SK-N-DZ (cell line): ENCODE data around the gene TSHR.
"Not testable (repeated sequence)": the region's sequence is repeated elsewhere in the genome, so short reads cannot be mapped to it uniquely, and the experiment has no call there.

Experiments
- DNase-seq: peaks from one replicate; pipeline ENCODE4 v3.0.0-alpha.2; 2015; ENCODE audit warnings: low spot score

TSHR gene

DNA sequence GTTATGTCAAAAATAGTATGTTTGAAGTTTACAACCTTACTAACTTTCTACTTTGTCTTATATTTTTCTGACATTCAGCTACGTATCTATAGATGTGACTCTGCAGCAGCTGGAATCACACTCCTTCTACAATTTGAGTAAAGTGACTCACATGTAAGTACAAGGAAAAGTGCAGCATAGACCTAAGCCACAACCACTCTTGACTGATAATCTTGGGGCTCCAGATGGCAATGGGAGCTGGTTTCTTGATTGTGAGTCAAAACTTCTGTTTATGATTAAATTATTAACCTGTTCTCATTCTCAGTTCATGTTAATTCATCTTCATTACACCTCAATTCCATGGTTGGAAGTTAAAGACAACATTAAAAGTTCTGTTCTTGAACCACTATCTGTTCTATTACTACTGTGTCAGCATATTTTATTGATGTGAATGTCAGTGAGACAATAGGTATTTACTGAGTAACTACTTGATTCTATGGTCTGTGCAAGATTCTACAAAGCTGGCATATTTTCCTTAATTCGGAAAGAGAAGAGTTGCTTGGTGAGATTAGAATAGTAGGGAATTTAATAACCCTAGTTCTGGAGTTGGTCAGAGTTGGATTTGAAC, 112.9 kb downstream of the TSHR start:
- no peak for DNase-seq

GRCh38 chr14:81070511-81070910, 115.1 kb downstream of the TSHR start:
- DNase-seq = no peak

DNA sequence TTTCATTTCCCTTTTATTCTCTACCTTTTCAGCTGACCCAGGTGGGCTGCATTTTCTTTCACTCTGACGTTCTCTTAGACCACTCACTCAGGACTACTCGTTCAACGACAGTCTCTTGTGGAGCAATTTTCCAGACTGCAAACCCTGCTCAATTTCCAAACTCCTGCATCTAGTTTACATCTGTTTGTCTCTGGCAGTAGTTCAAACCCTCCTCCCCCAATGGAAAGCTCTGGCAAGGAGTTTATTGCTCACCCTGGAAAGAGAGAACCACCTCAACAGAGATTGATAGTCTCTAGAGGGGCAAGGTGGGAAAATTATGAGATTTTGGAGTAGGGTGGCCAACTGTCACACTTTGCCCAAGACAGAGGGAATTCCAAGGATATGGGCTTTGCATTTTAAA, 130.2 kb downstream of the TSHR start:
- no peak for DNase-seq

GRCh38 chr14:81087230-81087629, 131.8 kb downstream of the TSHR start:
- no peak for DNase-seq

DNA sequence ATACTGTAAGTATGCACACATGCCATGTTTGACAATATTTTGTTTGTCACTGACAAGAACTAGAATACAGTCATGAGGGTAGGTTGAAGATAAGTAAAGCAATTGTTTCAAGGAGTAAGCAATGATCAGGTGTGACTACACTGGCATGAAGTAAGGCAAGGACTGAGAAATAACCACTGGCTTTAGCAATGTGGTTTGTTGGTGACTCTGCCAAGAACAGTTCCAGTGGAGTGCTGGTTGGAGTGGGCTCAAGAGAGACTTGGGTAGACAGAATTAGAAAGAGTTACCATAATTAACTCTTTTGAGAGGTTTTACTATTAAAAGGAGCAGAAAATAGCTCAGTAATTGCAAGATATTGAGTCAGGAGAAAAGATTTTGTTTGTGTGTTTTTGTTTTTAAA, 135.7 kb downstream of the TSHR start:
- DNase-seq = no peak

- DNase-seq = no peak
These were observed 136.2 kb downstream of the TSHR start for GRCh38 chr14:81091660-81092059.

DNA sequence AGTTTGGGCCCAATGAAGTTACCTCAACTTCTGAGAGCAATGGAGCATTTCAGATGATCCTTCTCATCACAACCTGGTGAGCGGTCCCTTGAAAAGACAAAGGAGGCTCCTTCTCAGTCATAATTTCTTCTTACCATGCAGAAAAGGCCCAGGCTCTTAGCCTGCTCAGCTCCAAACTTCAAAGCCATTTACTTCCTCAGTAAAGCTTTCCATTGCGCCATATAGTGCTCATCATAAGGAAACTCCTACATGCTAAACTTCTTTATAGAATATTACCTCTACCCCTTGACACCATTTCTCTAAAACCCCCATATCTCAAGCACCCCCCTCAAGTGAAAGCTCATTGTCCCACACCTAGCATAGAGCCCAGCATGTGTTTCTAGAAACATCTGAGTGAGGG, 138.2 kb downstream of the TSHR start:
- DNase-seq = no peak

GRCh38 chr14:81095539-81095938, 140.1 kb downstream of the TSHR start:
- no peak for DNase-seq

DNA sequence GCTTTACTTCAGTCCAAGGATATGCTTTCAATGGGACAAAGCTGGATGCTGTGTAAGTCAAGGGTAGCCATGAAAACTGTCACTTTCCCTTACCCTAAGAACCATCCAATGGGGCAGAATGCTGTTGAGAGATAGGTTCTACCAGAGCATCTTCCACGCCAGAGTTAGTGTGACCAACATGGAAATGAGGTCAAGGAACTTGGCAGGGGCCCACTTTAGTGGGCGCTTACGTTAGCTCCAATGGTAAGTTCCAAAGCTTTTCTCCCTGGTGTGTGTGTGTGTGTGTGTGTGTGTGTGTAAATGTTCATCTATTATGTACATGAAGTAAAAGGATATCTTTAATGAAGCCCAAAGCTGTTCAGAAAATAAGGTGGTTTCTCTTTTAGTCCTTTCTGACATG, 141.2 kb downstream of the TSHR start:
- DNase-seq = no peak

DNA sequence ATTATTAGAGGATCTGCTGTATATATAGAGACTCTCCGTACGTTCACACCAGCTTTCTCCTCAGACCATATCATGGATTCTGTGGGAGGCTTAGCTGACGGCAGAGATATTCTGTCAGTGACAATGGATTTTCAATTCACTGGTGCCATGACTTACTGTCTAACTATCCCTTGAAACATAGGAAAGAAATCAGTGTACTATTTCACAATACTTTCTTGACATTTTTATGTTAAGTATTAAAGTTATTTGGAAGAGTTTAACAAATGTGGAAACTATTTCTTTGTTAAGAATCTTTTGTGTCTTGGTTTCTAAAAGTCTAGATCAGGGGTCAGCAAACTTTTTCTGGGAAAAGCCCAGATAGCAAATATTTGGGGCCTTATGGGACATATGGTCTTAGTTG, 146.8 kb downstream of the TSHR start:
- no peak for DNase-seq

- DNase-seq = no peak
These were observed 148.0 kb downstream of the TSHR start for GRCh38 chr14:81103443-81103842.

DNA sequence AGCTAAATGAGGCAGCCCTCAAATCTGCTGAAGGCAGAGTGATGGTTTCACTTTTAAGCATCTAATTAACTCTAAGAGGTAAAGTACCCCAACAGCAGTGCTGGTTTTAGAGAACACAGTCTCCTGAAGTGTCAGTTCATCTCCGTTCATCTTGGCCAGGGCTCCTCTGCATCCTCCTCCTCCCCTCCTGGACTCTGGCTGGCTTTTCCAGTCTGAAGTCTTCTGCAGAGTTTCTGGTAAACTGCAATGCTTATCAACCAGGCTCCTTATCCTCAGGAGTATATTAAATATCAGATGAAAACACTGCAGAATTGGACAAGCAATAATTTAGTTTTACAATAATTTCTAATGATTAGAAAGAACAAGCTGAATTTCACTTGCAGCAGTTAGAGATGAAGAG, 150.0 kb downstream of the TSHR start:
- DNase-seq = no peak

DNA sequence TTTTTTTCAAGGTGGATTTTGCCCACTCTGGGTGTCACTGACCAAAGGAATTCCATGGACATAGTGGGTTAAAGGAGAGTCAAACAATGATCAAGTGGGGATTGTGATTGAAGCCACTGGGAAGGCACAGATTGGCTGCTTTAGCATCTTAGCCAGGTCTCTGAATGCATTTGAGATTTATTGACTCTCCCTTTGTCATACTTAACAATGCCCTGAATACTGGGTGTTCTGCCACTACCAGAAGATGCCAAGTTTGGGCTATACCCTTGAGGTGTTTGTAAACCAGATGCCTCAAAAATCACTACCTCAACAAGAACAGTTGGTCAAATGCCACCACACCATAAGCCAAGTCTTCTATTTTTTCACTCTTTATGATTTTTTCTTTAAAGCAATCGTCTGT, 150.5 kb downstream of the TSHR start:
- no peak for DNase-seq

DNA sequence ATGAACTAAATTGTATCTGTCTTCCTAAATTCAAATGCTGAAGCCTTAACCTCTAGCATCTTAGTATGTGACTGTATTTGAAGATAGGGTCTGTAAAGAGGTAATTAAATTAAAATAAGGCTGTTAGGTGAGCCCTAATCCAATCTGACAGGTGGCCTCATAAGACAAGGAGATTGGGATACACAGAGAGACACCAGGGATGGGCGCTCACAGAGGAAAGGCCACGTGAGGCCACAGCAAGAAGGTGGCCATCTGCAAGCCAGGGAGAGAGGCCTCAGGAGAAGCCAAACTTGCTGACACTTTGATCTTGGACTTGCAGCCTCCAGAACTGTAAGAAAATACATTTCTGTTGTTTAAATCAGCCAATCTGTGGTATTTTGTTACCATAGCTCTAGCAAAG, 154.8 kb downstream of the TSHR start:
- DNase-seq = peak; percentile 91

DNA sequence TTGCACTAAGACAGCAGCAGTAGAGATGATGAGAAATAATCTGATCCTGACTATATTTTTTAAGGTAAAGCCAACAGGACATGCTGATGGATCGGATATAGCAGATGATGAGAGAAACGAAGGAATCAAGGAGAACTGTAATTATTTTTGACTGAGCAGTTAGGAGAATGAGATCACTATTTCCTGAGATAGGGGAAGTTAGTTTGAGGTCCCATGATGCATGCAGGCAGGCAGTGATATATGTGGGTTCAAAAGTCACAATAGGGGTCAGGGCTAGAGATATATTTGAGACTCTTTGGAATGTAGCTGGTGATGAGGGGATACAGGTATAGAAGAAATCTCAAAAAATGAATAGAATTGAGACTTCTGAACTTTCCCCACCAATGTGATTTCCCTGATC, 157.8 kb downstream of the TSHR start:
- no peak for DNase-seq

DNA sequence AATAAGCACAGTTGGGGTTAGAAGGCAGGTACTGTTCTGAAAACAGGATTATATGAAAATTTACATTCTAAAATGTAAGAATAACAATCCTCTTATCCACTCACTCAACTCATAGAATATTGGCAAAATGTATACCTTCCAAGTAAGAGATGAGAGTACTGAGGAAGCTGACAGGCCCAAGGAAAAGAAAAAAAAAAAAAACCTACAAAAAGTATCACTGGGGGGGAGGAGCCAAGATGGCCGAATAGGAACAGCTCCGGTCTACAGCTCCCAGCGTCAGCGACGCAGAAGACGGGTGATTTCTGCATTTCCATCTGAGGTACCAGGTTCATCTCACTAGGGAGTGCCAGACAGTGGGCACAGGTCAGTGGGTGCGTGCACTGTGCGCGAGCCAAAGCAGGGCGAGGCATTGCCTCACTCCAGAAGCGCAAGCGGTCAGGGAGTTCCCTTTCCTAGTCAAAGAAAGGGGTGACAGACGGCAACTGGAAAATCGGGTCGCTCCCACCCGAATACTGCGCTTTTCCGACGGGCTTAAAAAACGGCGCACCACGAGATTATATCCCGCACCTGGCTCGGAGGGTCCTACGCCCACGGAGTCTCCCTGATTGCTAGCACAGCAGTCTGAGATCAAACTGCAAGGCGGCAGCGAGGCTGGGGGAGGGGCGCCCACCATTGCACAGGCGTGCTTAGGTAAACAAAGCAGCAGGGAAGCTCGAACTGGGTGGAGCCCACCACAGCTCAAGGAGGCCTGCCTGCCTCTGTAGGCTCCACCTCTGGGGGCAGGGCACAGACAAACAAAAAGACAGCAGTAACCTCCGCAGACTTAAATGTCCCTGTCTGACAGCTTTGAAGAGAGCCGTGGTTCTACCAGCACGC, 158.8 kb downstream of the TSHR start:
- DNase-seq = not testable (repeated sequence)

- no peak for DNase-seq
These were observed 165.1 kb downstream of the TSHR start for GRCh38 chr14:81120501-81120900.

GRCh38 chr14:81122326-81122725, 166.9 kb downstream of the TSHR start:
- DNase-seq = no peak

DNA sequence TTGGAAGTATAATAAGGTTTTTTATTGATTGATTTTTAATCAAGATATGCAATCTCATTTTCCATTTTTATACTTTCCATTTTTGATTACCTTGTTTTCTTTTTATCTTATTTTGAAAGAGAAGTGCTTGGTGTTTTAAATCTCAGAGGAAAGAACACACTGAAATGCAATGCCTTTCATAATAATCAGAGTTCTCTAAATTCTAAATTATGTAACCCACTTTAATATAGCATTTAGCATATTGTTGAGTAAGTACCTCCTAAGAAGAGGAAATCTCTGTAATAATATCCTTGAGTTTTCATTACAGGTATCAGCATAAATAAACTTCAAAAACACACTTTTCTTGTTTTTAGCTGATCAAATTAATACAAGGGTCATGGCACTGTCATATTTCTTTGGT, 168.4 kb downstream of the TSHR start:
- DNase-seq = no peak

DNA sequence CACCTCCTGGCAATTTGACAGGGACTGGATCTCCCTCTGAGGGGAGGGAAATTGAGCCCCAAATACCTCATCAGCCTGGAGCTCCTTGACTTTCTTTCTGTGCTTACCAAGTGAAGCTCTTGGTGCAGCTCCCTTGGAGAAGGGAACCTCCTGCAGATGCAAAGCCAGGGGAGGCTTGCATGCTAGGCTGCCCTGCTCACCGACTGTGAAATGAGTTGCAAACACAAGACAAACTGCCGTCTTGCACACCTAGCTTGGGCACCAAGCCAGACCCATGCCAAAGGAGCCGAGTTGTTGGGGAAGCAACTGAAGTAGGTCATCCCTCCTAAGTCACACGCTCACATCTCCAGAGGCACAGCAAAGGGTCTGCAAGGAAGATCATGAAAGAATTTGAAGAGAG, 170.1 kb downstream of the TSHR start:
- no peak for DNase-seq

DNA sequence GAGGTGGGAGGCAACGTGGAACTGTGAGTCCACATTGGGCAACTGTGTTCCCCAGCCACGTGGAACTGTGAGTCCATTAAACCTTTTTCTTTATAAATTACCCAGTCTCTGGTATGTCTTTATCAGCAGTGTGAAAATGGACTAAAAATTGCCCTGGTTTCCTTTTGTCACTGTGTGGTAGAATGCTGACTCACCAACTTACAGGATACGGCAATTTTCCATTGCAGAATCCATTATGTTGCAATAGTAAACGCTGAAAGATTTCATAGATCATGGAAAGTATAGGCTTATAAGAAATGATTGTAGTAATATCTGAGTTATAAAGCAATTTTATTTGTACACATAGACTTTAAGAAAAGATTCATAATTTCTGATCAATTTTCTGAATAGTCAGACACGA, 172.4 kb downstream of the TSHR start:
- no peak for DNase-seq

- DNase-seq = no peak
These were observed 173.8 kb downstream of the TSHR start for GRCh38 chr14:81129242-81129641.

GRCh38 chr14:81132468-81132867, 177.0 kb downstream of the TSHR start:
- no peak for DNase-seq
